Ecto neural progenitor cell (in vitro differentiated cells): ENCODE results near the gene SPEM1.

Source experiments
- DNase-seq: peaks from one replicate; pipeline ENCODE4 v3.0.0-alpha.2; 2018; ENCODE audit warnings: low spot score

SPEM1 gene

GRCh38 chr17:7419819-7420610 is at the start of gene SPEM1:
SPEM1 (plus strand) TSS chr17:7420324; CDS start chr17:7420385, 61 bp downstream.
- peak; percentile 77 for DNase-seq

GRCh38 chr17:7370853-7371252 is 49.3 kb upstream of the SPEM1 start:
- no peak for DNase-seq

- DNase-seq: no peak
Measured at GRCh38 chr17:7374353-7374752, 45.8 kb upstream of the SPEM1 start.

GRCh38 chr17:7379134-7379533 is 41.0 kb upstream of the SPEM1 start:
- DNase-seq: no peak

GRCh38 chr17:7380321-7380720 is 39.8 kb upstream of the SPEM1 start:
- peak; percentile 60 for DNase-seq

GRCh38 chr17:7380855-7381683 is 39.1 kb upstream of the SPEM1 start, which contains the start of gene TNK1:
TNK1 (plus strand) TSS chr17:7381089; CDS start chr17:7382927, 1,838 bp downstream.
- DNase-seq: peak; percentile 81

GRCh38 chr17:7382901-7383300 is 37.2 kb upstream of the SPEM1 start:
- no peak for DNase-seq

- DNase-seq: no peak
Measured at GRCh38 chr17:7383371-7383741, 36.8 kb upstream of the SPEM1 start.

GRCh38 chr17:7383742-7384488 is 36.2 kb upstream of the SPEM1 start:
- peak; percentile 89 for DNase-seq

GRCh38 chr17:7384489-7385081 is 35.5 kb upstream of the SPEM1 start:
- no peak for DNase-seq

- DNase-seq: no peak
Measured at GRCh38 chr17:7388856-7389255, 31.3 kb upstream of the SPEM1 start.

GRCh38 chr17:7389924-7390910 is 29.9 kb upstream of the SPEM1 start:
- DNase-seq: no peak

GRCh38 chr17:7391307-7391706 is 28.8 kb upstream of the SPEM1 start:
- no peak for DNase-seq

- peak; percentile 73 for DNase-seq
Measured at GRCh38 chr17:7392696-7393612, 27.2 kb upstream of the SPEM1 start.

- DNase-seq: peak; percentile 74
Measured at GRCh38 chr17:7393613-7394451, 26.3 kb upstream of the SPEM1 start.

- DNase-seq: peak; percentile 95
Measured at GRCh38 chr17:7394452-7395191, 25.5 kb upstream of the SPEM1 start, which contains the start of gene PLSCR3. PLSCR3 (minus strand) TSS chr17:7394525; CDS start chr17:7394110, 415 bp downstream.

- no peak for DNase-seq
Measured at GRCh38 chr17:7396147-7396546, 24.0 kb upstream of the SPEM1 start.

GRCh38 chr17:7398612-7399011 is 21.5 kb upstream of the SPEM1 start:
- no peak for DNase-seq
